ENCODE measurements around the gene FGF21. TPM values are rescaled to one million over a fixed set of nuclear protein-coding genes. Genes with fewer than 3 reads are reported as not detected.

FGF21 gene
- total and polyA plus RNA-seq, 10 of the 15 experiments (the other 5 are each of a cell fraction or from before 2014, with no cell fraction given), result not detected

DNA sequence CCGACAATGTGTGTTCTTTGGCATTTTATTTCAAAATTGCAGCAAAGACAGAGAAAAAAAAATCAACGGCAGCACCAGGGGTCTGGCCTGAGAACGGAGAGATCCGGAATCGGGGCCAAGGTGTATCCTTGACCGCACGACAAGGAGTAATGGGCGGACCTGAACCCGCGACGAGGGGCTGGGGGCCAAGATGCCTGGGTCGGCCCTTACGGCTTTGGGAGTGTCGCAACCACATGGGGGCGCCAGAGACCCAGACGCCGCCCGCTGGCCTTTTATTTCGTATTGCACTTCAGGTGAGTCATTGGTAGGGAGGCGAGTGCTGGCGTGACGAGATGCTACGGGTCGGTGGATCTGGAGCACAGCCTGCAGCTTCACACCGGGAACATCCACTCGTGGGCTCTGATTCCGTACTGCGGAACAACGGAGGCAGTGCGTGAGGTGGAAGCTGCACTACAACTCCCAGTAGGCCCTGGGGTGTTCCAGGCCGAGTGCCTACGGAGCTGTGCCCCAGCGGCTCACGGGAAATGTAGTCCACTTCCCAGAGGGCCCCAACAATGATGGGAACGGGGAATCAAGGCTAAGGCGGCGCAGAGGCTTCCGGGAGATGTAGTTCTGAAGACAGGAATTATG is 39.8 kb downstream of the FGF21 start (continued):
- TF ChIP-seq, protein P1, sequence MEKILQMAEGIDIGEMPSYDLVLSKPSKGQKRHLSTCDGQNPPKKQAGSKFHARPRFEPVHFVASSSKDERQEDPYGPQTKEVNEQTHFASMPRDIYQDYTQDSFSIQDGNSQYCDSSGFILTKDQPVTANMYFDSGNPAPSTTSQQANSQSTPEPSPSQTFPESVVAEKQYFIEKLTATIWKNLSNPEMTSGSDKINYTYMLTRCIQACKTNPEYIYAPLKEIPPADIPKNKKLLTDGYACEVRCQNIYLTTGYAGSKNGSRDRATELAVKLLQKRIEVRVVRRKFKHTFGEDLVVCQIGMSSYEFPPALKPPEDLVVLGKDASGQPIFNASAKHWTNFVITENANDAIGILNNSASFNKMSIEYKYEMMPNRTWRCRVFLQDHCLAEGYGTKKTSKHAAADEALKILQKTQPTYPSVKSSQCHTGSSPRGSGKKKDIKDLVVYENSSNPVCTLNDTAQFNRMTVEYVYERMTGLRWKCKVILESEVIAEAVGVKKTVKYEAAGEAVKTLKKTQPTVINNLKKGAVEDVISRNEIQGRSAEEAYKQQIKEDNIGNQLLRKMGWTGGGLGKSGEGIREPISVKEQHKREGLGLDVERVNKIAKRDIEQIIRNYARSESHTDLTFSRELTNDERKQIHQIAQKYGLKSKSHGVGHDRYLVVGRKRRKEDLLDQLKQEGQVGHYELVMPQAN (conservative IDR thresholded peaks at IDR 0.05), result no peak
- TF ChIP-seq FOXM1 (IDR thresholded peaks at IDR 0.05; ENCODE audit: low read depth, low read length), result no peak
- TF ChIP-seq BACH1 (IDR thresholded peaks at IDR 0.05; ENCODE audit: borderline replicate concordance), result peak; percentile 91
- peak; percentile 100 for TF ChIP-seq IKZF1 (conservative IDR thresholded peaks at IDR 0.05)

DNA sequence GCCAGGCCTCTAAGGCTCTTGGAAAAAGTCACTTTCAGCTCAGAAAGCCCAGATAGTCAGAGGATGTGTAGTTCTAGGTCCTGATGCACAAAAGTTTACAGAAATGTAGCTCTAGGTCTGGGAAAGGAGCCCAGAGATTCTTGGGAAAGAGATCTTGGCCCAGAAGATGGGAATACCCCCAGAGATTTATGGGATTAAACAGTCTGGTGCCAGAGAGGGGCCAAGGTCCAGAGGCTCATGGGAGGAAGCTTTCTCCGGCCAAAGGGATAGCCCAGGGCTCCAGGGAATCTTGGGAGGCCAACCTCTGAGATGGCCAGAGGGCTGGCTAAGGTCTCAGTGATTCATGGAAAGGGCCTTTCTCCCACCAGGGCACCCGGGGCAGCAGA is 40.4 kb downstream of the FGF21 start:
- Histone ChIP-seq H3K4me1 (ENCODE audit: control insufficient read depth, insufficient read depth, low read length) (peaks cover 6% of the 10 kb centered on the region), H3K9me3 (replicated peaks; ENCODE audit: control insufficient read depth, insufficient read depth, low read length) (no peaks in the 10 kb centered on the region), H3K4me3 (no peak overlapping the region), H4K20me1 (ENCODE audit: control insufficient read depth, insufficient read depth) (no peaks in the 10 kb centered on the region), H3K36me3 (ENCODE audit: control insufficient read depth in 2 of 2, insufficient read depth in 2 of 2, low read length in 1 of 2) (no peaks in the 10 kb centered on the region; a peak in 1 of 4 replicates), H3K79me2 (ENCODE audit: control insufficient read depth, insufficient read depth, low read length) (no peaks in the 10 kb centered on the region), H3K27ac (ENCODE audit: control insufficient read depth, insufficient read depth) (no peak overlapping the region), H2AFZ (ENCODE audit: control insufficient read depth, low read depth, low read length) (peak overlapping the region; percentile 98; the same call in 1 of the 2 replicates), H3K27me3 (replicated peaks in 1 of 2; ENCODE audit: control insufficient read depth in 2 of 2, insufficient read depth in 2 of 2, low read length in 1 of 2) (no peaks in the 10 kb centered on the region), H3K9ac (ENCODE audit: control insufficient read depth, insufficient read depth, low read length) (no peak overlapping the region), H3K4me2 (ENCODE audit: control insufficient read depth, insufficient read depth) (peak overlapping the region; percentile 71; the same call in 1 of the 2 replicates)
- no peak for DNase-seq (ENCODE audit: low read depth, low spot score)
- POLR2A ChIA-PET, result interaction anchor here (0.6 to 2.1 kb wide), 14 partner anchors 14 to 432 kb away, joined by 3 to 8 read pairs (median 4); partner anchors contain the start of genes CA11, GYS1, HSD17B14 and RUVBL2
- TF ChIP-seq MYC (IDR thresholded peaks at IDR 0.05; ENCODE audit: insufficient read depth, insufficient read length, insufficient replicate concordance, low read length, severe bottlenecking), result no peak
- TF ChIP-seq RCOR1 (conservative IDR thresholded peaks at IDR 0.05; ENCODE audit: low read depth, low read length), result no peak
- no peak for TF ChIP-seq MXI1 (IDR thresholded peaks at IDR 0.05; ENCODE audit: low read depth, low read length)
- TF ChIP-seq, protein P2, sequence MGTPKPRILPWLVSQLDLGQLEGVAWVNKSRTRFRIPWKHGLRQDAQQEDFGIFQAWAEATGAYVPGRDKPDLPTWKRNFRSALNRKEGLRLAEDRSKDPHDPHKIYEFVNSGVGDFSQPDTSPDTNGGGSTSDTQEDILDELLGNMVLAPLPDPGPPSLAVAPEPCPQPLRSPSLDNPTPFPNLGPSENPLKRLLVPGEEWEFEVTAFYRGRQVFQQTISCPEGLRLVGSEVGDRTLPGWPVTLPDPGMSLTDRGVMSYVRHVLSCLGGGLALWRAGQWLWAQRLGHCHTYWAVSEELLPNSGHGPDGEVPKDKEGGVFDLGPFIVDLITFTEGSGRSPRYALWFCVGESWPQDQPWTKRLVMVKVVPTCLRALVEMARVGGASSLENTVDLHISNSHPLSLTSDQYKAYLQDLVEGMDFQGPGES (IDR thresholded peaks at IDR 0.05), result no peak
- TF ChIP-seq ZNF207 (IDR thresholded peaks at IDR 0.05; ENCODE audit: borderline replicate concordance), result 0 out of 2 replicates have a peak, but pooled peaks have one; percentile 15
- no peak for TF ChIP-seq SMAD1 (IDR thresholded peaks at IDR 0.05; ENCODE audit: low read depth, partially characterized antibody)
- SMC1A ChIA-PET (ENCODE audit: uncharacterized antibody, unreplicated experiment), result interaction anchor here (0.7 to 4.1 kb wide), 22 partner anchors 9 to 196 kb away, joined by 3 to 41 read pairs (median 6); partner anchors contain the start of genes BCAT2 and HSD17B14
- no TSS peak for BruUV-seq (replicated peaks)
- in situ Hi-C loops (cut with MboI), result loop anchor here (5.0 kb wide), 2 partner anchors 42 to 177 kb away; partner anchors contain the start of gene HSD17B14
- ATAC-seq, result no peak
- RAD21 ChIA-PET (ENCODE audit: unreplicated experiment), result interaction anchor here (0.6 to 4.1 kb wide), 23 partner anchors 11 to 198 kb away, joined by 3 to 72 read pairs (median 6); partner anchors contain the start of genes BAX, BCAT2, CA11 and DHDH
- FAIRE-seq, result no peak
- intact Hi-C loops (cut with micrococcal nuclease; ENCODE audit: unreplicated experiment), result loop anchor here (1.0 kb wide), 1 partner anchor 40 kb away; no protein-coding TSS in a partner anchor
- WGBS (ENCODE audit: insufficient coverage, insufficient replicate concordance, low lambda C conversion rate, missing lambda C conversion rate), result 77% methylated on average over 2 of the region's 2 CpGs
- CTCF ChIA-PET, result interaction anchor here (0.6 to 26.1 kb wide), 25 partner anchors 10 to 197 kb away, joined by 3 to 520 read pairs (median 7); partner anchors contain the start of genes BCAT2, CA11, GYS1 and HSD17B14

All from GM12878 (cell line).